Prostate gland (tissue), 2 donors: ENCODE results near the gene TRIP4.

Experiments used
- CTCF ChIP-seq, 4 experiments: fragments of 200-600 bp in 2 of 4; fragments of 450-650 bp in 2 of 4; sonication (generic) in 2 of 4; IDR thresholded peaks; 1 replicate in 3 of 4; 2 replicates in 1 of 4; pipeline ENCODE4 v1.5.1; 2016 to 2019; ENCODE audit warnings: antibody characterized with exemption in 4 of 4, mild to moderate bottlenecking in 2 of 4, moderate library complexity in 2 of 4
- POLR2A ChIP-seq: fragments of 450-650 bp; IDR thresholded peaks from one replicate; pipeline ENCODE4 v1.6.1; 2016; ENCODE audit warnings: antibody characterized with exemption, mild to moderate bottlenecking
- POLR2AphosphoS5 ChIP-seq: sonication (generic); formaldehyde crosslinking; IDR thresholded peaks from one replicate; pipeline ENCODE4 v1.6.1; 2017; ENCODE audit warnings: antibody characterized with exemption

GRCh38 chr15:64386291-64386690 is 1.3 kb upstream of the TRIP4 start:
- no peak for TF ChIP-seq CTCF (IDR thresholded peaks at IDR 0.05)
- TF ChIP-seq POLR2A = no peak
- no peak for TF ChIP-seq POLR2AphosphoS5
